Neural cell (in vitro differentiated cells): Measurements from ENCODE around the gene CACNA1C. TPM values are rescaled to one million over a fixed set of nuclear protein-coding genes. Genes with fewer than 3 reads are reported as not detected.

Experiments used
- H2AFZ ChIP-seq: fragments of 200-600, 300-800 bp; sonication (generic), shearing (Covaris generic); 2 replicates; pipeline ENCODE4 v1.6.0; 2014; ENCODE audit warnings: low read depth, mild to moderate bottlenecking, antibody characterized with exemption, low read length, moderate library complexity
- H3F3A ChIP-seq: fragments of 200-600 bp; shearing (Covaris generic); 2 replicates; pipeline ENCODE4 v1.6.1; 2016; ENCODE audit warnings: mild to moderate bottlenecking, moderate library complexity, mixed read lengths, antibody characterized with exemption, low read length; ENCODE audit not compliant: insufficient read depth, poor library complexity, severe bottlenecking
- H3K27ac ChIP-seq: fragments of 200-600, 300-800 bp; sonication (generic), shearing (Covaris generic); 2 replicates; pipeline ENCODE4 v1.5.1; 2014; ENCODE audit warnings: mild to moderate bottlenecking, low read length, moderate library complexity
- H3K27me3 ChIP-seq: fragments of 300-800, 200-600 bp; sonication (generic), shearing (Covaris generic); 2 replicates; pipeline ENCODE4 v1.6.0; 2014; ENCODE audit warnings: mild to moderate bottlenecking, low read depth, low read length, moderate library complexity; ENCODE audit not compliant: insufficient read depth
- H3K36me3 ChIP-seq: fragments of 300-800, 200-600 bp; sonication (generic), shearing (Covaris generic); 2 replicates; pipeline ENCODE4 v1.5.1; 2014; ENCODE audit warnings: mild to moderate bottlenecking, antibody characterized with exemption, low read length, moderate library complexity; ENCODE audit not compliant: insufficient read depth
- H3K4me2 ChIP-seq: fragments of 300-800, 200-600 bp; sonication (generic), shearing (Covaris generic); 2 replicates; pipeline ENCODE4 v1.6.0; 2014; ENCODE audit warnings: mild to moderate bottlenecking, low read length
- H3K4me3 ChIP-seq: fragments of 300-800, 200-600 bp; sonication (generic), shearing (Covaris generic); 2 replicates; pipeline ENCODE4 v1.5.1; 2014; ENCODE audit warnings: mild to moderate bottlenecking, low read length, moderate library complexity
- H3K79me2 ChIP-seq: fragments of 200-600 bp; shearing (Covaris generic); replicated peaks from 2 replicates; pipeline ENCODE4 v1.6.0; 2014; ENCODE audit warnings: mild to moderate bottlenecking, low read length, moderate library complexity; ENCODE audit not compliant: insufficient read depth
- H3K9ac ChIP-seq: fragments of 300-800, 200-600 bp; sonication (generic), shearing (Covaris generic); 2 replicates; pipeline ENCODE4 v1.6.1; 2016; ENCODE audit warnings: mild to moderate bottlenecking, low read length, mixed read lengths
- H3K9me2 ChIP-seq: fragments of 200-600 bp; shearing (Covaris generic); 2 replicates; pipeline ENCODE4 v1.6.1; 2016; ENCODE audit warnings: mild to moderate bottlenecking, low read length, mixed read lengths; ENCODE audit not compliant: insufficient read depth
- H3K9me3 ChIP-seq: fragments of 200-600, 300-800 bp; sonication (generic), shearing (Covaris generic); 2 replicates; pipeline ENCODE4 v1.6.1; 2016; ENCODE audit warnings: mild to moderate bottlenecking, mixed run types, low read length, moderate library complexity, mixed read lengths
- H4K20me1 ChIP-seq: fragments of 200-600 bp; shearing (Covaris generic); 2 replicates; pipeline ENCODE4 v1.6.1; 2016; ENCODE audit warnings: mild to moderate bottlenecking, mixed run types; ENCODE audit not compliant: insufficient read depth
- CTCF ChIP-seq: fragments of 450-650 bp; IDR thresholded peaks from 2 replicates; pipeline ENCODE4 v1.5.1; 2014; ENCODE audit warnings: antibody characterized with exemption, mild to moderate bottlenecking, moderate library complexity; ENCODE audit not compliant: poor library complexity, severe bottlenecking
- EP300 ChIP-seq: fragments of 450-650 bp; conservative IDR thresholded peaks from 2 replicates; pipeline ENCODE4 v1.6.1; 2014; ENCODE audit warnings: antibody characterized with exemption, mild to moderate bottlenecking, moderate library complexity; ENCODE audit not compliant: poor library complexity, severe bottlenecking
- EZH2 ChIP-seq: fragments of 200-600, 300-800 bp; shearing (Covaris generic), sonication (generic); IDR thresholded peaks from 2 replicates; pipeline ENCODE4 v1.6.1; 2014; ENCODE audit warnings: antibody characterized with exemption, low read length, borderline replicate concordance, mild to moderate bottlenecking; ENCODE audit not compliant: insufficient read depth, poor library complexity, severe bottlenecking
- MXI1 ChIP-seq: fragments of 450-650 bp; conservative IDR thresholded peaks from 2 replicates; pipeline ENCODE4 v1.6.1; 2014; ENCODE audit warnings: antibody characterized with exemption, mild to moderate bottlenecking; ENCODE audit not compliant: poor library complexity, severe bottlenecking
- POLR2AphosphoS5 ChIP-seq: IDR thresholded peaks from 2 replicates; pipeline ENCODE4 v1.6.1; 2012
- RAD21 ChIP-seq: fragments of 450-650 bp; conservative IDR thresholded peaks from 2 replicates; pipeline ENCODE4 v1.6.1; 2014; ENCODE audit warnings: antibody characterized with exemption, mild to moderate bottlenecking, moderate library complexity
- REST ChIP-seq: IDR thresholded peaks from 2 replicates; pipeline ENCODE4 v1.6.1; 2012; ENCODE audit warnings: borderline replicate concordance
- SMC3 ChIP-seq: fragments of 450-650 bp; conservative IDR thresholded peaks from 2 replicates; pipeline ENCODE4 v1.6.1; 2014; ENCODE audit warnings: antibody characterized with exemption, mild to moderate bottlenecking, moderate library complexity; ENCODE audit not compliant: poor library complexity
- TAF1 ChIP-seq: IDR thresholded peaks from 2 replicates; pipeline ENCODE4 v1.6.1; 2012; ENCODE audit warnings: low read depth
- polyA plus RNA-seq: library from polyadenylated mRNA; depleted of rRNA; stranded (reverse); fragments of >200 nt; gene quantifications from 2 replicates; pipeline ENCODE4 v1.2.3, GENCODE V29; 2014

The CACNA1C gene
- polyA plus RNA-seq, 1 donor from 2014 or later = 9.7 TPM

- Histone ChIP-seq H3K4me3 (no peak overlapping the region), H3F3A (no peaks in the 10 kb centered on the region), H3K9ac (no peak overlapping the region), H2AFZ (no peak overlapping the region), H3K27me3 (no peaks in the 10 kb centered on the region), H4K20me1 (no peaks in the 10 kb centered on the region), H3K36me3 (peaks cover 22% of the 10 kb centered on the region), H3K4me2 (no peak overlapping the region), H3K9me3 (peaks cover 3% of the 10 kb centered on the region), H3K79me2 (no peaks in the 10 kb centered on the region), H3K9me2 (no peaks in the 10 kb centered on the region), H3K27ac (no peak overlapping the region)
- no peak for TF ChIP-seq REST
- no peak for TF ChIP-seq MXI1
- TF ChIP-seq EZH2 = no peak
- no peak for TF ChIP-seq POLR2AphosphoS5
- TF ChIP-seq SMC3 = no peak
- TF ChIP-seq CTCF = no peak
- no peak for TF ChIP-seq EP300
- TF ChIP-seq TAF1 = no peak
- TF ChIP-seq RAD21 = no peak
Observed at GRCh38 chr12:2608608-2608945, 555.8 kb downstream of the CACNA1C start.

GRCh38 chr12:2609020-2609419 is 556.2 kb downstream of the CACNA1C start:
- H4K20me1 ChIP-seq = no peaks in the 10 kb centered on the region

More at GRCh38 chr12:2609020-2609419, 556.2 kb downstream of the CACNA1C start:
- Histone ChIP-seq H3K36me3 (peaks cover 22% of the 10 kb centered on the region), H3K4me2 (no peak overlapping the region), H3K27ac (no peak overlapping the region), H2AFZ (no peak overlapping the region), H3K9me2 (no peaks in the 10 kb centered on the region), H3K79me2 (no peaks in the 10 kb centered on the region), H3F3A (no peaks in the 10 kb centered on the region), H3K9ac (no peak overlapping the region), H3K9me3 (peaks cover 3% of the 10 kb centered on the region), H3K27me3 (no peaks in the 10 kb centered on the region), H3K4me3 (no peak overlapping the region)
- TF ChIP-seq MXI1 (no peak), REST (no peak), RAD21 (no peak), EP300 (no peak), SMC3 (no peak), CTCF (no peak), TAF1 (no peak), EZH2 (no peak), POLR2AphosphoS5 (no peak)
